BLaER1 treated with 17β-estradiol and CSF1 and Interleukin-3, amounts not matched to agents 10 nM and 100 nM (cell line): ENCODE measurements around the gene IWS1.
"Not testable (repeated sequence)": the region's sequence is repeated elsewhere in the genome, so short reads cannot be mapped to it uniquely, and the experiment has no call there.

ENCODE experiments used
- H3K27ac ChIP-seq, 11 experiments: shearing (Covaris generic); formaldehyde crosslinking; 2 replicates each; pipeline ENCODE4 v1.8.1; 2022
- H3K27me3 ChIP-seq, 11 experiments: shearing (Covaris generic); formaldehyde crosslinking; 2 replicates each; pipeline ENCODE4 v1.8.1; 2022
- H3K36me3 ChIP-seq, 11 experiments: shearing (Covaris generic); formaldehyde crosslinking; 2 replicates each; pipeline ENCODE4 v1.8.1; 2022
- H3K4me1 ChIP-seq, 10 experiments: shearing (Covaris generic); formaldehyde crosslinking; 2 replicates each; pipeline ENCODE4 v1.8.1; 2022
- H3K4me2 ChIP-seq, 11 experiments: shearing (Covaris generic); formaldehyde crosslinking; 2 replicates each; pipeline ENCODE4 v1.8.1; 2022
- H3K4me3 ChIP-seq, 10 experiments: shearing (Covaris generic); formaldehyde crosslinking; 2 replicates each; pipeline ENCODE4 v1.8.1; 2022
- H3K9ac ChIP-seq, 11 experiments: shearing (Covaris generic); formaldehyde crosslinking; 2 replicates each; pipeline ENCODE4 v1.8.1; 2022
- H3K9me3 ChIP-seq, 11 experiments: shearing (Covaris generic); formaldehyde crosslinking; replicated peaks in 1 of 11; 2 replicates each; pipeline ENCODE4 v1.8.1; 2022
- H4K20me1 ChIP-seq, 11 experiments: shearing (Covaris generic); formaldehyde crosslinking; 2 replicates each; pipeline ENCODE4 v1.8.1; 2022
- Cebpa-rat ChIP-seq, 11 experiments: shearing (Covaris generic); IDR thresholded peaks; 2 replicates each; pipeline ENCODE4 v1.8.1; 2022

The IWS1 gene

DNA sequence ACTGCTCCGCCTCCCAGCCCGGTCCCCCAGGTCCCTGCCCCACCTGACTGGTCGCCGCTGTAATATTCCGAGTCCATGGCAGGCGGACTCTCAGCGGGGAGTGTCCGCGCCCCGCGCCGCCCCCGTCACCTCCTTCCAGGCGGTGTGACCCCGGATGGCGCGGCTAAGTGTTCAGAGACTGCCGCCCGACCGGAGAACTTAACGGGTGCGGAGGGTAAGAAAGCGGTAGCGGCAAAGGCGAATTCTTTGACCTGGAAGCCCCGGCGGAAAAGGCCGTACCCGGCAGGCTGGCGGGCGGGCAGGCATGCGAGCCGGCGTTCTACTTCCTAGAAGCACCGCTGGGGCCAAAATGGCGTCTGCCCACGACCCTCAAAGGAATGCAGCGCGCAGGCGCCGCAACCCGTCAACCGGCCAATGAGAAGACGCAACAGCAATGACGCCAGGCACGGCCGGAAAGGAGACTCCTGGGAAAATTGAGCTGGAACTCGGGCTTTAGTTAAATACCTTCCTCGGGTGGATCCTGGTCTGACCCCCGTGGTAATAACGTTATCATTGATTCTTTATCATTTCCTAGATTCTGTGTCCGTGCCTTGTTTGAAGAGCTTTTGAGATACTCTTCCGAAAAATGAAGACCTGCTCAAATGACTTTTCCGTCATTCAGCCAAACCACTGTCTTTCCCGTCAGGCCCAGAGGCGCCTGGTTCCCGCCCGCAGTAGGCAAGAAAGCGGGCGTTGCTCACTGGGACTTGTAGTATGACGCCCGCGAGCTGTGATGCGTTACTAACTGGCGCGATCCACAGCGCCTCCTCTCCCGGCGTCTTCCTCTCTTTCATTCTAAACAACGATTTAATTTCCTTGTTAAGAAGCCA lies at the start of gene IWS1:
Gene IWS1, minus strand, starts transcription at position 358 of the 869 bp plus-strand sequence. Its CDS starts 281 bp downstream, at position 77.
- TF ChIP-seq Cebpa-rat (IDR thresholded peaks at IDR 0.05) = no peak
- Histone ChIP-seq H3K27me3 (no peaks in the 10 kb centered on the region), H3K27ac (peak within 1 kb of the TSS; percentile 88 to 98 (median 96)), H3K9me3 (peaks cover 0 to 10% (median 7%) of the 10 kb centered on the region in 11 experiments; a peak in 9 of 22 replicates), H3K4me2 (peak within 1 kb of the TSS; percentile 86 to 93 (median 90)), H3K4me1 (peaks cover 19 to 33% (median 27%) of the 10 kb centered on the region in 10 experiments), H3K9ac (peak within 1 kb of the TSS; percentile 89 to 98 (median 96)), H4K20me1 (peaks cover 20 to 33% (median 28%) of the 10 kb centered on the region in 11 experiments; a peak in 18 of 22 replicates), H3K36me3 (peaks cover 23 to 34% (median 30%) of the 10 kb centered on the region in 11 experiments), H3K4me3 (peak within 1 kb of the TSS; percentile 82 to 100 (median 90))

DNA sequence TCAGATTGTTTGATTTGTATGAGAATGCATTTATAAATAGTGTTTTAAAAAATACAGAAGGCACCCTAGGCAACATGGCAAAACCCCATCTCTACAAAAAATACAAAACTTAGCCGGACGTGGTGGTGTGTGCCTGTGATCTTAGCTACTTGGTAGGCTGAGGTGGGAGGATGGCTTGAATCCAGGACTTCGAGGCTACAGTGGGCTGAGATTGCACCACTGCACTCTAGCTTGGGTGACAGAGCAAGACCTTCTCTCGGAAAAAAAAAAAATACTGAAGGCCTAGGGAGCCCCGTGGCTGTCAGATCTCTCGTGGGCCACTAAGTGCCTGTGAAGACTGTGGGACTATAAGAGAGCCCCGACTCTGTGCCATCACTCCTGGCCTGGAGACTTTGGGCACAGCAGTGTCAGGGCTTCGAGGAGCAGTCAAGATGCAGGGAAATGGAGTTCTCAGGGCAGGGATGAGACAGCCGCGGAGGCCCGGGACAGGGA lies 49.7 kb upstream of the IWS1 start:
- Histone ChIP-seq H3K36me3 (no peaks in the 10 kb centered on the region), H3K27ac (peak overlapping the region in 9 of 11 experiments; percentile 23 to 78 (median 49); a peak in 16 of 22 replicates), H3K4me3 (no peak overlapping the region; a peak in 1 of 20 replicates), H4K20me1 (no peaks in the 10 kb centered on the region), H3K27me3 (no peaks in the 10 kb centered on the region), H3K9ac (peak overlapping the region in 9 of 11 experiments; percentile 16 to 56 (median 41); a peak in 13 of 22 replicates), H3K4me2 (peak overlapping the region; percentile 77 to 94 (median 88)), H3K4me1 (peaks cover 37 to 88% (median 62%) of the 10 kb centered on the region in 10 experiments), H3K9me3 (no peaks in the 10 kb centered on the region)
- peak in 1 of 11 experiments; percentile 23; a peak in 1 of 22 replicates for TF ChIP-seq Cebpa-rat (IDR thresholded peaks at IDR 0.05)

DNA sequence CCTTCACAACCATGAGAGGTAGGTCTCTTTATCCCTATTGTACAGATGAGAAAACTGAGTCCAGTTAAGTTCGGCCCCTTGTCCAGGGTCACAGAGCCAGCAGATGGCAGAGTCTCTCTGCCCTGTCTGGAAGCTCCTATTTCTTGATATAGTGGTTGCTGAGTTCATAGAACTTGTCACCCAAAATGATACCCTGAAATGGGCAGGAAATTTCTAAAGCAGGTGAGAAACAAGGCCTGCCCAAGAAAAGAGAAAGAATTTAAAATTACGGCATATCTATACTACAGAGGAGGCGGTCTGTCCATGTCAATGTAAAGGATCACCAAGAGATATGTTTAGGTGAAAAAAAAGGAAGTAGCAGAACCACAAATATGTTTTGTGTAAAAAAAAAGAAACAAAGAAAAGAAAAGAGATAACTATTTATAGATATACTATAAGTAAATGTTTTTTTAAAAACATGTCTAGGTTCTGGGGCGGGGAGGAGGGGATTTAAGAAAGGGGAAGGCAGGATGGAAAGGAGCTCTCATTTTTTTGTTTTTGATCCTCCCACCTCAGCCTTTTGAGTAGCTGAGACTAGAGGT lies 49.0 kb upstream of the IWS1 start:
- TF ChIP-seq Cebpa-rat (IDR thresholded peaks at IDR 0.05) = no peak
- peak overlapping the region in 9 of 11 experiments; percentile 16 to 56 (median 41); a peak in 11 of 22 replicates for H3K9ac ChIP-seq
- H3K27me3 ChIP-seq = no peaks in the 10 kb centered on the region
- no peak overlapping the region; a peak in 1 of 20 replicates for H3K4me3 ChIP-seq
- H3K36me3 ChIP-seq = no peaks in the 10 kb centered on the region
- no peaks in the 10 kb centered on the region for H3K9me3 ChIP-seq
- H3K4me1 ChIP-seq = peaks cover 37 to 83% (median 60%) of the 10 kb centered on the region in 10 experiments
- peak overlapping the region; percentile 77 to 94 (median 88) for H3K4me2 ChIP-seq
- no peaks in the 10 kb centered on the region for H4K20me1 ChIP-seq
- H3K27ac ChIP-seq = peak overlapping the region in 9 of 11 experiments; percentile 23 to 78 (median 49); a peak in 14 of 22 replicates

DNA sequence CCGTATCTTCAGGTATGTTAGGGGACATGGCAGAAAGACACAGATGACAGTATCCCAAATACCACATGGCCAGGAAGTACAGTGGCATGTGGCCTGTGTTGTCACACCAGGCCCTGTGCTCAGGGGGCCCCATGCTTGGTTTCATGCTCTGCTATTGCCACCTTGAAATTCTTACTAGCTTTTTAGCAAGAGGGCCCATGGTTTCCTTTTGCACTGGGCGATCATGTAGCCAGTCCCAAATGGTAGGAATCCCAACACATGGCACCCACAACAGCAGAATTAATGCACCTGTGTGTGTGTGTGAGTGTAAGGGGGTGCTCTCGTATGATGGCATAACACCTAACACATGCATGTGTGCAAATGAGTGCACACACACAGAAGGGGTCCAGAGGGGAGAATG lies 48.4 kb upstream of the IWS1 start:
- H3K4me3 ChIP-seq = no peak overlapping the region
- no peak for TF ChIP-seq Cebpa-rat (IDR thresholded peaks at IDR 0.05)
- peaks cover 37 to 77% (median 57%) of the 10 kb centered on the region in 10 experiments for H3K4me1 ChIP-seq
- H3K9me3 ChIP-seq = no peaks in the 10 kb centered on the region
- H3K27ac ChIP-seq = no peak overlapping the region
- no peaks in the 10 kb centered on the region for H3K36me3 ChIP-seq
- no peaks in the 10 kb centered on the region for H4K20me1 ChIP-seq
- H3K9ac ChIP-seq = no peak overlapping the region
- H3K4me2 ChIP-seq = peak overlapping the region in 10 of 11 experiments; percentile 77 to 94 (median 88); a peak in 19 of 22 replicates
- no peaks in the 10 kb centered on the region for H3K27me3 ChIP-seq

DNA sequence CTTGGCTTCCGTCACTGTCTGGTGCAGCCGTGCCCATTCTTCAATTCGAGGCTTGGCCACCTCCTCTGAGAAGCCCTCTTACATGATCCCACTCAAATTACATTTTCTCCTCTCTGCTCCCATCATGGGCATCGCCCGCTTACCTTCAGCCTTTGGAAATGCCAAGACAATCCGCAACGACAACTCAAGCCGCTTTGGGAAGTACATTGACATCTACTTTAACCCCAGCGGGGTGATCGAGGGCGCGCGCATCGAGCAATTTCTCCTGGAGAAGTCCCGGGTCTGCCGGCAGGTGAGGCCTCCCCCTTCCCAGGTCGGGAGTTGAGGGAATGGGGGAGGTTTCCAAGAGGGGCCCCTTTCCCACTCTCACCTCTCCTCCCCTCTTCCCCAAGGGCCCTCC lies 47.5 kb upstream of the IWS1 start:
- Histone ChIP-seq H3K4me3 (no peak overlapping the region), H3K9me3 (no peaks in the 10 kb centered on the region), H3K36me3 (no peaks in the 10 kb centered on the region), H3K4me1 (peaks cover 37 to 68% (median 50%) of the 10 kb centered on the region in 10 experiments), H3K9ac (no peak overlapping the region), H3K27me3 (no peaks in the 10 kb centered on the region), H4K20me1 (no peaks in the 10 kb centered on the region), H3K27ac (no peak overlapping the region), H3K4me2 (peak overlapping the region in 1 of 11 experiments; percentile 90; a peak in 2 of 22 replicates)
- TF ChIP-seq Cebpa-rat (IDR thresholded peaks at IDR 0.05) = no peak

DNA sequence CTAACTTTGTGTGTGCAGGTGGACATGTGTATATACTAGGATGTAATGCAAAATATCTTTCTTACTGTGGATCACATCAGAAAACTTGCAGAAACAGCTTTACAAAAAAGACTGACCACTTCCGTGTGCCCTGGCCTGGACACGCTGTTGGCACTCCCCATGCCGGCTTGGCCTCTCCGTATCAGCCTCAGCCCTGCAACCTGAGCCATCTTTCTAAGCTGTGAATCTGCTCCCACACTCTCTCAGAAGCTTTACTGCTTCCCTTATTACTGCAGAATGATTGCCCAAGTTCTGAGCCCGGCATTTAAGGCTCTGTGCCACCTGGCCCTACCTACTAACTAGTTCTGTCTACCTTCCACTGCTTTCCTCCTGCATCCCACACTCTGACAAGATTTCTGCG lies 47.0 kb upstream of the IWS1 start:
- Histone ChIP-seq H3K4me1 (peaks cover 33 to 64% (median 45%) of the 10 kb centered on the region in 10 experiments), H3K27me3 (no peaks in the 10 kb centered on the region), H3K27ac (no peak overlapping the region), H3K4me2 (peak overlapping the region in 2 of 11 experiments; percentile 10 to 24; a peak in 3 of 22 replicates), H3K36me3 (no peaks in the 10 kb centered on the region), H3K9ac (no peak overlapping the region), H4K20me1 (no peaks in the 10 kb centered on the region), H3K9me3 (no peaks in the 10 kb centered on the region), H3K4me3 (no peak overlapping the region)
- TF ChIP-seq Cebpa-rat (IDR thresholded peaks at IDR 0.05) = no peak

DNA sequence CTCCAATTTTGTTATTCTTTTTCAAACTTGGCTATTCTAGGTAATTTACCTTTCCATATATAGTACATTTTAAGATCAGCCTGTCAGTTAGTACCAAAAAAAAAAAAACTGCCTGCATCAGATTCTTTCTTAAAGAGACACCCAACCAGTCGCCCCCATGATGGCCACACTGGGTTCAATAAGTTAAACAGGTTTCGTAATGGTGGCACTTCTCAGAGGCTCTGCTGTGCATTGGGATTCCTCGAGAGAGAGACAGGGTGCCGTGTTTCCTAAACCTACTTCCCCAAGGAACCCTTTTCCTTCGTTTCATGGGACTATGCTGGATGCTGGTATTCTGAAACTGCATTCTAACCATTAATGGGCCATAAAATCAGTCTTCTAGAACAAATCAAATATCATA lies 46.6 kb upstream of the IWS1 start:
- no peak for TF ChIP-seq Cebpa-rat (IDR thresholded peaks at IDR 0.05)
- Histone ChIP-seq H3K9me3 (no peaks in the 10 kb centered on the region), H3K36me3 (no peaks in the 10 kb centered on the region), H3K27me3 (no peaks in the 10 kb centered on the region), H3K4me1 (peaks cover 28 to 59% (median 40%) of the 10 kb centered on the region in 10 experiments), H3K9ac (no peak overlapping the region), H3K4me3 (no peak overlapping the region), H3K27ac (no peak overlapping the region), H3K4me2 (peak overlapping the region in 5 of 11 experiments; percentile 2 to 33 (median 15); a peak in 6 of 22 replicates), H4K20me1 (no peaks in the 10 kb centered on the region)

DNA sequence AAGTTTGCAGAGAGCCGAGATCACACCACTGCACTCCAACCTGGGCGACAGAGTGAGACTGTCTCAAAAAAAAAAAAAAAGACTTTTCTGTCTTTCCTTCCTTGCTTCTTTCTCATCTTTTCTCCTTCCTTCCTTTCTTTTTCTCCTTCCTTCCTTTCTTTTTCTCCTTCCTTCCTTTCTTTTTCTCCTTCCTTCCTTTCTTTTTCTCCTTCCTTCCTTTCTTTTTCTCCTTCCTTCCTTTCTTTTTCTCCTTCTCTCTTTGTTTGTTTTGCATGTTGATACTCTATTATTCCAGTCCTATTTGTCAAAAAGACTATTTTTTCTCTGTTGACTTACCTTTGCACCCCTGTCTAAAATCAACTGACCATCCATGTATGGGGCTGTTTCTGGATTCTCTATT lies 46.1 kb upstream of the IWS1 start:
- H3K9me3 ChIP-seq, H3K36me3 ChIP-seq, H3K27ac ChIP-seq, H3K4me3 ChIP-seq, H3K9ac ChIP-seq, H4K20me1 ChIP-seq, H3K27me3 ChIP-seq: not testable (repeated sequence)
- Histone ChIP-seq H3K4me1 (peaks cover 23 to 55% (median 36%) of the 10 kb centered on the region in 10 experiments), H3K4me2 (peak overlapping the region in 5 of 11 experiments; percentile 2 to 33 (median 15); a peak in 7 of 22 replicates)
